Measurements from ENCODE around the gene MEIOSIN. TPM values are rescaled to one million over a fixed set of nuclear protein-coding genes. Genes with fewer than 3 reads are reported as not detected.

Gene MEIOSIN
- total and polyA plus RNA-seq, 12 donors: not detected

DNA sequence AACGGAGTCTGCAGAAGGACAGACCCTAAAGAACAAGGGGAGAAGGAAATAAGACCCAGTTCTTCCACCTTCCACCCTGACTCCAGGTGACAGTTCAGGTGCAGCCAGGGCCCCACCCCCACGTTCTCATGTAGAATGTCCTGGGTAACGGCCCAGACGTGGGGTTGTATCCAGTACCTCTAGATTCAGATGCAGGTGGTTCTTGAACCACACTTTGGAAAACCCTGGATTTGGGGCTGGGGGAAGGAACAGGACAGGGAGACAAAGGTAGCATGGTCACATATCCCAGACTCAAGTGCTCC, 46.9 kb downstream of the MEIOSIN start:
- DNase-seq (no peak), ATAC-seq (no peak)
- intact Hi-C loops (cut with DNase I): no loop called here
- Histone ChIP-seq H3K4me1 (peaks cover 24 to 60% (median 49%) of the 10 kb centered on the region in 9 donors), H3K4me3 (peak overlapping the region in 9 of 10 donors; percentile 49 to 87 (median 70)), H3K27me3 (peaks cover 0 to 90% (median 0%) of the 10 kb centered on the region in 7 donors), H3K27ac (peak overlapping the region in 6 of 10 donors; percentile 23 to 96 (median 68)), H3K36me3 (peaks cover 0 to 40% (median 24%) of the 10 kb centered on the region in 9 donors), H3K9me3 (no peaks in the 10 kb centered on the region)
- TF ChIP-seq, protein P1, sequence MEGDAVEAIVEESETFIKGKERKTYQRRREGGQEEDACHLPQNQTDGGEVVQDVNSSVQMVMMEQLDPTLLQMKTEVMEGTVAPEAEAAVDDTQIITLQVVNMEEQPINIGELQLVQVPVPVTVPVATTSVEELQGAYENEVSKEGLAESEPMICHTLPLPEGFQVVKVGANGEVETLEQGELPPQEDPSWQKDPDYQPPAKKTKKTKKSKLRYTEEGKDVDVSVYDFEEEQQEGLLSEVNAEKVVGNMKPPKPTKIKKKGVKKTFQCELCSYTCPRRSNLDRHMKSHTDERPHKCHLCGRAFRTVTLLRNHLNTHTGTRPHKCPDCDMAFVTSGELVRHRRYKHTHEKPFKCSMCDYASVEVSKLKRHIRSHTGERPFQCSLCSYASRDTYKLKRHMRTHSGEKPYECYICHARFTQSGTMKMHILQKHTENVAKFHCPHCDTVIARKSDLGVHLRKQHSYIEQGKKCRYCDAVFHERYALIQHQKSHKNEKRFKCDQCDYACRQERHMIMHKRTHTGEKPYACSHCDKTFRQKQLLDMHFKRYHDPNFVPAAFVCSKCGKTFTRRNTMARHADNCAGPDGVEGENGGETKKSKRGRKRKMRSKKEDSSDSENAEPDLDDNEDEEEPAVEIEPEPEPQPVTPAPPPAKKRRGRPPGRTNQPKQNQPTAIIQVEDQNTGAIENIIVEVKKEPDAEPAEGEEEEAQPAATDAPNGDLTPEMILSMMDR (IDR thresholded peaks at IDR 0.05): no peak
- 47 to 63% methylated on average over 4 of the region's 4 CpGs for WGBS, 2 donors

DNA sequence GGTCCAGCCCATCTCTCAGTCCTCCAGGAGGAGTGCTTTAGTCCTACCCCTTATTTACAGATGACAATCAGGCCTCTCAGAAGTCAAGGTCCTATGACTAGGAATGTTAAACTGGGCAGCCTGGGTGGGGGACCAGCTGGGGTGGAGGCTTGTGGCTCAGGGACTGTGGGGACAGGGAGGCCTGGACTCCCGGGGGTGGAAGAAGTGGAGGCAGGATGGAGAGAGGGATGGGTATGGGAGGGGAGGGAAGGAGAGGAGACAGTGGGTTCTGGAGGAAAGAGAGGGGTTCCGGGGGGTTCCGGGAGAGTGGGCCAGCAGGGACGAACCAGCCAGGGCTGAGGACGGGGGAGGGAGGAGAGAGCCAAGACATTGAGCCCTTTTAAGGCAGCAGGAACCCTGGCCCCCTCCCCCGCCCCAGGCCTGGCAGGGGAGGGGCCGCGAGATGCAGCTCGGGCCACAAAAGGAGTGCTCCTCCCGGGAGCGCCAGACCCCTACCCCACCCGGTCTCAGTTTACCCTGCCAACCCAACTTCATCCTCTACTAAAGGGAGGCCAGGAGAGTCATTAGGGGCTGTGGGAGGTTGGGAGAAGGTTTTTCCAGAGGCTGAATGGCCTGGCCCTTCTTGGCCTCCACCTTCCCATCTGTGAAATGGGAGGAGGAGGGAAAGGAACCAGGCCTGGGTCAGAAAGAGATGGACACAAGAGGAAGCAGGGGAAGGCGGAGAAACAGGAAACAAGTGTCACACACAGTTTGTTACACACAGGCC, 47.4 kb downstream of the MEIOSIN start:
- peak overlapping the region; percentile 49 to 87 (median 69) for H3K4me3 ChIP-seq
- no peaks in the 10 kb centered on the region for H3K9me3 ChIP-seq
- H3K4me1 ChIP-seq: peaks cover 24 to 65% (median 54%) of the 10 kb centered on the region in 9 donors
- intact Hi-C loops (cut with DNase I): no loop called here
- no peak for ATAC-seq
- DNase-seq: no peak
- peaks cover 0 to 94% (median 0%) of the 10 kb centered on the region in 7 donors for H3K27me3 ChIP-seq
- peak overlapping the region in 9 of 10 donors; percentile 14 to 96 (median 93) for H3K27ac ChIP-seq
- H3K36me3 ChIP-seq: peaks cover 0 to 44% (median 27%) of the 10 kb centered on the region in 9 donors
- TF ChIP-seq, protein P1 (IDR thresholded peaks at IDR 0.05): no peak
- WGBS, 2 donors: 23 to 34% methylated on average over 11 to 13 of the region's 13 CpGs

DNA sequence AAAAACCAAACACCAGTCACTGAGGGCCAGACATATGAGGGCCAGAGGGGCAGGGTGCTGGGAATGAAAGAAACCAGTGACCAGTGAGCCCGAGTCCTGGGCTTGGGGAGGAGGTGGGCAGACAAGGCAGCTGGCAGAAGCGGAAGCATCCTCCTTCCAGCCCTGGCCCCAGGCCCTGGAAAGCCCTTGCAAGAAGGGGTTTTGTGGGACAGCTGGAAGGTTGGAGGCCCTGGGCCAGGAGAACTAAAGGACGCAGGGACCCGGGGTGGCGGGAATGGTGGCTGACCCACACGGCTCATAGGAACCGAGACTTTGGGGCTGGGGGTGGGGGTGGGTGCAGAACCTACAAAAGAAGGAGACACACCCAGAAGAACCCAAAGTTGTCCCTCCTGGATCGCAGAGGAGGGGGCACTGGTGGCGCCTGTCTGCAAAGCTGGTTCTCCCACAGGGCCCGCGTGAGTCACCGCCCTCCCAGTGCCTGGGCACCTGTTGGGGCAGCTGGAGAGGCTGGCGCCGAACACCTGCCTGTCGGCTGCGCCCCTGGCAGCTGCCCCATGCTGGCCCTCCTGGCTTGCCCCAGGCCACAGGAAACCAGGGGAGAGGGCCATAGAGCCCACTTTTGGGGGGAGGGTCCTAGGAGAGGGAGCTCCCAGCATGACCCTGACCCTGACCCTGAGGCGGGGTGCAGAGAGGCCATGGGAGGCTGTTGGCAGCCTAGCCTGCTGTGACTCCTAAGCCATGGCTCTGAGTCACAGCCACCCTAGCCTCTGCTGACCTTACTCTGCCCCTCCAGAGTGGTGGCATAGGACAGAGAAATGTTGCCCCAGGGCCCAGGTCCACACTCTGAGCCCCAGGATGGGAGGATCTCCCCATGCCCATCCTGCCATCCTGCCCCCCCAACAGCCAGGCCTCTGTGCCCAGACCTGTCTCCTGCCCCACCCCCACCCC, 48.2 kb downstream of the MEIOSIN start:
- Histone ChIP-seq H3K4me1 (peaks cover 26 to 74% (median 56%) of the 10 kb centered on the region in 9 donors), H3K27me3 (peaks cover 0 to 100% (median 0%) of the 10 kb centered on the region in 7 donors), H3K27ac (peak overlapping the region; percentile 79 to 96 (median 91)), H3K36me3 (peaks cover 0 to 50% (median 34%) of the 10 kb centered on the region in 9 donors), H3K4me3 (peak overlapping the region; percentile 49 to 87 (median 69)), H3K9me3 (no peaks in the 10 kb centered on the region)
- intact Hi-C loops (cut with DNase I): no loop called here
- WGBS, 2 donors: 27 to 36% methylated on average over 17 of the region's 17 CpGs
- TF ChIP-seq, protein P1 (IDR thresholded peaks at IDR 0.05): no peak
- DNase-seq (peak in 1 of 2 donors; percentile 44), ATAC-seq (peak in 6 of 8 donors; percentile 2 to 25 (median 14))

DNA sequence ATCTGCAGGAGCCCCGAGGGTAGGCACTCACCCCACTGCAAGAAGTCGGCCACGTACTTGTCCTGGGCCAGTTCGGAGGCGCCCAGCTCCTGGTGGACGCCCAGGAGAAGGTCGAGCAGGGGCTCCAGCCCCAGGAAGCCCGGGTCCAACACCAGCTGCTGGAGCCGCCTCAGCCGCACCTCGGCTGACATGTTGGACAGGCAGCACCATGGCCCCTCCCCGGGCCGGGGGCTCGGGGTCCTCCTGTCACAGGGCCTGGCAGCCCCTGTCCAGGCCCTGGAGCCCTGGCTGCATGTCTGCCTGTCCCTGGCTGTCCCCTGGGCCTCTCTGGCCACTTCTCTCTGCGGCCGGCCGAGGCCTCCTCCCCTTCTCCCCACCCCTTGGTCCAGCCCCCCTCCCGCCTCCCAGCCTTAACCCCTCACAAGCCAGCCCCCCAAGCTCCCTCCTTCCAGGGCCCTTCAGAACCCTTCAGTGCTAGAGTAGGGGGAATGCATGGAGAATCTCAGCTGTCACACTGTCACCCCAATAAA, 49.0 kb downstream of the MEIOSIN start, which contains the start of gene DMPK:
Gene DMPK (minus strand): TSS at position 329 of the 530 bp plus-strand sequence. CDS start 138 bp downstream, at position 191.
- DNase-seq: peak; percentile 73 to 76
- H3K4me1 ChIP-seq: peaks cover 26 to 77% (median 56%) of the 10 kb centered on the region in 9 donors
- intact Hi-C loops (cut with DNase I): no loop called here
- TF ChIP-seq, protein P1 (IDR thresholded peaks at IDR 0.05): no peak
- H3K36me3 ChIP-seq: peaks cover 0 to 50% (median 29%) of the 10 kb centered on the region in 9 donors
- H3K9me3 ChIP-seq: no peaks in the 10 kb centered on the region
- 12 to 13% methylated on average over 17 to 18 of the region's 18 CpGs for WGBS, 2 donors
- peak; percentile 46 to 86 (median 77) for ATAC-seq
- peak within 1 kb of the TSS; percentile 49 to 87 (median 69) for H3K4me3 ChIP-seq
- H3K27me3 ChIP-seq: peaks cover 0 to 100% (median 0%) of the 10 kb centered on the region in 7 donors
- H3K27ac ChIP-seq: peak within 1 kb of the TSS; percentile 79 to 96 (median 91)

Data from heart right ventricle (tissue), 16 donors.